ENCODE data around the gene CCDC126.
"Not testable (repeated sequence)": the region's sequence is repeated elsewhere in the genome, so short reads cannot be mapped to it uniquely, and the experiment has no call there.

DNA sequence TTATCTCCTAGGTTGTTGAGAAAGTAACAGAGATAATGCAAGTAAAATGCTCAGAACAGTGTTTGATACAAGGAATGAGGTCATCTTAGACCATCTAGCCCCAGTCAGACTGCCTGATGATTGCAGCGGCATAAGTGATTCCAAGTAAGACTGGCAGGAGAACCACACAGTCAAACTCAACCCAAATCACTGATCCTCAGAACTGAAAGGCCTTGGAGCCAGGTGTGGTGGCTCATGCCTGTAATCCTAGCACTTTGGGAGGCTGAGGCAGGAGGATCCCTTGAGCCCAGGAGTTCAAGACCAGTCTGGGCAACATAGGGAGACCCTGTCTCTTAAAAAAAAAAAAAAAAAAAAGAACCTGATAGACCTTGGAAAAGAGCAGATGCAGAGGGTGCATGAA is 15.2 kb upstream of the CCDC126 start:
- not testable (repeated sequence) for TF ChIP-seq POLR2A (IDR thresholded peaks at IDR 0.05)
- TF ChIP-seq, protein P1, sequence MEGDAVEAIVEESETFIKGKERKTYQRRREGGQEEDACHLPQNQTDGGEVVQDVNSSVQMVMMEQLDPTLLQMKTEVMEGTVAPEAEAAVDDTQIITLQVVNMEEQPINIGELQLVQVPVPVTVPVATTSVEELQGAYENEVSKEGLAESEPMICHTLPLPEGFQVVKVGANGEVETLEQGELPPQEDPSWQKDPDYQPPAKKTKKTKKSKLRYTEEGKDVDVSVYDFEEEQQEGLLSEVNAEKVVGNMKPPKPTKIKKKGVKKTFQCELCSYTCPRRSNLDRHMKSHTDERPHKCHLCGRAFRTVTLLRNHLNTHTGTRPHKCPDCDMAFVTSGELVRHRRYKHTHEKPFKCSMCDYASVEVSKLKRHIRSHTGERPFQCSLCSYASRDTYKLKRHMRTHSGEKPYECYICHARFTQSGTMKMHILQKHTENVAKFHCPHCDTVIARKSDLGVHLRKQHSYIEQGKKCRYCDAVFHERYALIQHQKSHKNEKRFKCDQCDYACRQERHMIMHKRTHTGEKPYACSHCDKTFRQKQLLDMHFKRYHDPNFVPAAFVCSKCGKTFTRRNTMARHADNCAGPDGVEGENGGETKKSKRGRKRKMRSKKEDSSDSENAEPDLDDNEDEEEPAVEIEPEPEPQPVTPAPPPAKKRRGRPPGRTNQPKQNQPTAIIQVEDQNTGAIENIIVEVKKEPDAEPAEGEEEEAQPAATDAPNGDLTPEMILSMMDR (IDR thresholded peaks at IDR 0.05): not testable (repeated sequence)
